Stimulated activated CD8-positive, alpha-beta memory T cell treated with anti-CD3 and anti-CD28 coated beads, Interleukin-15, amount 100 ng/mL, for 48 hours (primary cell): ENCODE data around the gene RIBC2.
"Not testable (repeated sequence)": the region's sequence is repeated elsewhere in the genome, so short reads cannot be mapped to it uniquely, and the experiment has no call there.

Experiments used
- DNase-seq, 2 donors: peaks; one replicate each; pipeline ENCODE4 v3.0.0-alpha.2; 2020; ENCODE audit warnings: low read depth in 2 of 2

RIBC2 gene

DNA sequence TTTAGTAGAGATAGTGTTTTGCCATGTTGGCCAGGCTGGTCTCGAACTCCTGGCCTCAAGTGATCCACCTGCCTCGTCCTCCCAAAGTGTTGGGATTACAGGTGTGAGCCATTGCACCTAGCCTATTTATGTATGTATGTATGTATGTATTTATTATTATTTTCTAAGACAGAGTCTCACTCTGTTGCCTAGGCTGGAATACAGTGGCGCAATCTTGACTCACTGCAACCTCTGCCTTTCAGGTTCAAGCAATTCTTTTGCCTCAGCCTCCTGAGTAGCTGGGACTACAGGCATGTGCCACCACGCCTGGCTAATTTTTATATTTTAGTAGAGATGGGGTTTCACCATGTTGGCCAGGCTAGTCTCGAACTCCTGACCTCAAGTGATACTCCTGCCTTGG lies 35.9 kb downstream of the RIBC2 start:
- not testable (repeated sequence) for DNase-seq

DNA sequence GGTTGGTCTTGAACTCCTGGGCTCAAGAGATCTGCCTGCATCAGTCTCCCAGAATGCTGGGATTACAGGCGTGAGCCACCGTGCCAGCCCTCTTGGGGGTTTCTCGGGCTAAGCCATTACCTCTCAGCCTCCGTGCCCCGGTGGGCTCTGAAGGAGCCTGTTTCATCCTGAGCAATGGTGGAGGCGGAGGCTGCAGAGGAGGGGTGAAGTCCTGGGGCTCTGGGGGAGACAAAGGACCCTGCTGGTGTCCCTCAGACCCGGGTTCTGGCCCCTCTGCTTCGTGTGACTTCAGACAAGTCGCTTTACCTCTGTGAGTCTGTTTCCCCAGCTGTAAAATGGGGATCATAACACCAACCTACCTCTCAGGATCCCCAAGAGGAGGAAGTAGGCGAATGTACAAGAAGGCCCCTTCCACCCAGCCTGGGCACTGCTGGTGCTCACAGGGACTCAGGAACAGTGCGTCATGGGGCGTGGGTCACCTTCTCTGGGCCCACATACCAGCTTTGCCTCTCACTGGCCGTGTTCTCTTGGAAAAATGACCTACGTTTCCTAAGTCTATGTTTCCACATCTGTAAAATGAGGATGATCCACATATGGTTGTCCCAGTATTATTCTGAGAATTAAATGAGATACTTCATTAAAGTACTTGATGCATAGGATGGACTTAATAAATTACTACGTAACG lies 36.8 kb downstream of the RIBC2 start:
- DNase-seq: no peak

DNA sequence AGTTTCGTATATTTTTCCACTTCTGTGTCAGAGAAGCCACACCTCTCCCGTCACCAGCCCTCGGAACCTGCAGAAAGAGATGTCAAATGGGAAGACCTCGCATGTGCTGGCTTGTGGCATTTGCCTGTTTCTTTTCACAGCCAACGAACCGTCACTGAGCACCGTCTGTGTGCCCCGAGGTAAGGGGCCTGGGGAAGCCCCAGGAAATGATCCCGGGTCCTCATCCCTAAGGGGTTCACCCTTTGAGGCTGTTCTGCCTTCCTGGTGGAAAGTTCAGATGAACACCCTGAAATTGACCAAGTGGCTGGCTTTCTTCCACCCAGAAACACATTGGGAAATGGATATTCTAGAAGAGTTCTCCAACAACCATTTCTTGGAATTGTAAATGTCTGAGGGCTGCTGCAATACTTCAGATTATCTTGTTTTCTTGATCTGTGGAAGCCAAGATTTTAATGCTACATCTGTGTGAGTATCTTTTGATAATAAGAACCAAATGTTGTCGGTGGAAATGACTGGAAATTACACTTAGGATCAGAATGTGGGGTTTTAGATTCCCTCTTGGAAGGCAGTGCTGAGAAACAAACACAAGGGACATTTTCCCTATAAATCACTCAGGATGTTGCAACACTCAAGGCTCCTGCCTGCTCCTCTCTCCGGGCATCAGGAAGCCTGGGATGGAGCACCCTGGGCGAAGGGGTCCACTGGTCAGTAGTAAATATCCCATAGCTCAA lies 37.6 kb downstream of the RIBC2 start:
- no peak for DNase-seq

DNA sequence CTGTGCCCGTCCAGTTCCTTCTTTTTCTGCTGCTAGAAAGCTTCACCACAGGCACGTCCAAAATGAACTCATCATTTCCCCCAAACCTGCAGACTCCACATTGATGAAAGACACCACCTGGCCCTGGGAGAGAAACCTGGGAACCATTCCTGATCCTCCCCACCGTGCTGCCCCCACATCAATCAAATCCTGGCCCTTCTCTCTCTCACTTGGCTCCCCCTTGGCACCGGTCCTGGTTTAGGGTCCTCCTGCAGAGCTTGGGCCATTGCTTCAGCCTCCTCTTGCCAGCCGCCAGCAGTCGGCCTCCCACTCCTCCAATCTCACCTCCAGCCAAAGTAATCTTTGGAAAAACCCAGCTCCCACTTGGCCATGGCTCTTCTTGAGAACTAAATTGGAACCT lies 38.5 kb downstream of the RIBC2 start:
- DNase-seq: no peak

DNA sequence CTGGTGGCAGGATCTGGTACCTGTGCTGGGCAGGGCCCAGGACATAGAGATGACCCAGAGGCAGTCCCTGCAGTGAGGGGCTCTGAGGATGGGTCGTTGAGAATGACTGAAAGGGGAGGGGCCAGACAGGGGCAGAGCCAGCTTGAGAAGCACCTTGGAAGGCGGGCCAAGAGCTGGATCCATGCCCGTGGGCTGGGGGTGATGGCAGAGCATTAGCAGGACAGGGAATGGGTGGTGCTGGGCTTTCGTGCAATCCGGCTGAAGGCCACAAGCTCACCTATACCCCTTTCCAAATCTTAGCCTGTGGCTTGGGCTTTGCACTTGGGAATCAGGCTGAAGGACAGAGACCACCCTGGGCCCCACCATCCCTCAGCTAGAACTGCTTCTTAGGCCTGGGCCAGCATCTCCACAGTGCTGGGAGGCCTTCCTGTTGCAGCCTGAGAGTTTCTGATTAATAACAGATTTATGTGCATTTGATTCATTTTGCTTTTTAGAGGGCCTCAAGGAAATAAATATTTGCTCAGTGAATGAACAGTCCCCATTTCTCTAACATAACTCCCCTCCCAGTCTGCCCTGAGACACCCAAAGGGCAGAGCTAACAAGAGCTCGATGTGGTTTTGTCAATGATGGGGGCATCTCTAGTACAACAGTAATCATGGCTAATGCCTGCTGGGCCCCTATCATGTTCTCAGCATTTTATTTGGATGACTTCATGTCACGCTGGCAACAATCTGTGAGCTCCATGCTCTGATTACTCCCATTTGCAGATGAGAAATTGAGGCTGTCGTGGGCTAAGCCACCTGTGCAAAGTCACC lies 39.3 kb downstream of the RIBC2 start:
- no peak for DNase-seq

DNA sequence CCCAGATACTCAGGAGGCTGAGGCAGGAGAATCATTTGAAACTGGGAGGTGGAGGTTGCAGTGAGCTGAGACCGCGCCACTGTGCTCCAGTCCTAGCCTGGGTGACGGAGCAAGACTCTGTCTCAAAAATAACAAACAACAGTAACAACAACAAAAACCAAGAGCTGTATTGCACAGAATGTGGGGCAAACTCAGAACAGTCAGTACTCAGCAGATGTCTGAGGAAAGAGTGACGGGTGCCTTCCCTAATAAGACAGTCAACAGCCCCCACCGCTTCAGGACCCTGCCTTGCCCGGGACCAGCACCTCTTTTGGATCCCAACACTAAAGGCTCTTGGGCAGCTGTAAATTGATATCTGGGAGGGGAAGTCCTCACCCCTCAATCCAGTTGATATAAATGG lies 40.3 kb downstream of the RIBC2 start:
- DNase-seq: no peak

DNA sequence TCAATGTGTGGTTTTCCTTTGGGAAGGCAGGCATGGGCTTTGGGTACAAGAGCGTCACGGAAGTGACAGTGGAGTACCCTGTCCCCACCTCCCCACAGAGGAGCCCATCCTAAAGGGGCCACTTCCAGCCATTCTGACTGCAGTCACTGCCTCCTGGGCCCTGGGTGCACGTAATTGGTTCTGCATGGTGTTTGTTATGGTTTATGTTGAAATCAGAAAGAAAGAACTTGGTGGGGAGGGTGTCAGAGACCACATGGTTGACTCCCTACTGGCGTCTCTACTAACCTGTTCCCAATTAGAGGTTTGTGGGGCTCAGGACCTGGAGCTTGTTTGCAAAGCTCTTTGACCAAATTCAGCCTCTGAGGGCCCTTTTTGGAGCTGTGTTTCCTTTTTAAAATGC lies 40.8 kb downstream of the RIBC2 start:
- no peak for DNase-seq

DNA sequence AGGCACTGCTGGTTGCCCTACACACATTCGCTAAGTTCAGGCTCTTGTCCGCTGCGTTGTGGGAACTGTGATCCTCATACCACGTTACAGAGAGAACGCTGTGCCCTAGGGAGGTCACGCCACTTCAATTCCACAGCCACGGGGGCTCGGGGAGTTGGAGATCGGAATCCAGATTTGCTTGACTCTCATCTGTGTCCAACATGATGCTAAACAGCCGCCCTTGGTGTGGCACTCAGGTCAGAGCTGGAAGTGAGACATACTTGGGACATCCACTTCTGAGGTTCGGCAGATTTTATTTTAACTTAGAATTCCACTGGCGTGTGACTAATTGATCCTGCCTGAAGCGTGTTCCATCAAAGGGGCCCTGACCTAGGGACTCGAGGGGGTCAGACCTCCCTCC lies 41.7 kb downstream of the RIBC2 start:
- no peak for DNase-seq

DNA sequence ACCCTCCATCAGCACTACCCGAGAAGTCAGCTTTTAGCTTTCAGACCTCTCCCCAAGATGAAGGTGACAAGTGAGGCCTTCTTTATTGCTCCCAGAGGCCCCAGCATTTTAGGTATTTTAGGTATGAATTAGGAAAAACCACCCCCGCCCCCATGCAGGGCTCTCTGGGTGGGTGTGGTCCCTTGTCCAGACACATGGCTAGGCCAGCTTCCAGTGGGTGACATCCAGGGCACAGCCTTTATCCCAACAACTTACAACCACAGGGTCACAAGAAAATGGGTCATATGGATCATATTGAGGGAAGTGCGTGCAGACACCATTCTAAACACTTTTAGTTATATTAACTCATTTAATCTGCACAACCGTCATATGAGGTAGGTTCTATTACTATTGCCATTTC lies 42.1 kb downstream of the RIBC2 start:
- no peak for DNase-seq

DNA sequence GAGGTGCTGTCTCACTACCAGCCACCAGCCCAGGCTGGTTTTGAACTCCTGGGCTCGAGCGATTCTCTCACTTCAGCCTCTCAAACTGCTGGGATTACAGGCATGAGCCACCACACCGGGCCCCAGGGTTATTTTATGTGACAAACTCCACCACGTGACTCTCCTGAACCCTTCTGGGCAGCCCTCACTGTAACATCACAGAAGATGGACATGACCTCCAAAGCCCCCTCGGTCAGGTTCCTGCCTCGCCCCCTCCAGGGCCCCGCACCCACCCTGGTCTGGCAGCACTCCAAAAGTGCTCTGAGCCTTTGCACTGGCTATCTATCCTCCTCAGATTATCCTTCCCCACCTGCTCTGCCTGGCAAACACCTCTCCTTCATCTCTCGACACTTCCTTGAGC lies 43.3 kb downstream of the RIBC2 start:
- no peak for DNase-seq

DNA sequence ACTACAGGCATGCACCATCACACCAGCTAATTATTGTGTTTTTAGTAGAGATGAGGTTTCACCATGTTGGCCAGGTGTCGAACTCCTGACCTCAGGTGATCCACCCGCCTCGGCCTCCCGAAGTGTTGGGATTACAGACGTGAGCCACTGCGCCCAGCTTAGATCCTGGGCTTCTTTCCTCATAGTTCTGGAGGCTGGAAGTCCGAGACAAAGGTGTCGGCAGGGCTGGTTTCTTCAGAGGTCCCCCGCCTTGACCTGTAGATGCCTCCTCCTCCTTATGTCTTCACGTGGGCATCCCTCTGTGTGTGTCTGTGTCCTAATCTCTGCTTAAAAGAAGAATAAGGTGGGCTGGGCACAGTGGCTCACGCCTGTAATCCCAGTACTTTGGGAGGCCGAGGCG lies 45.0 kb downstream of the RIBC2 start:
- no peak for DNase-seq

DNA sequence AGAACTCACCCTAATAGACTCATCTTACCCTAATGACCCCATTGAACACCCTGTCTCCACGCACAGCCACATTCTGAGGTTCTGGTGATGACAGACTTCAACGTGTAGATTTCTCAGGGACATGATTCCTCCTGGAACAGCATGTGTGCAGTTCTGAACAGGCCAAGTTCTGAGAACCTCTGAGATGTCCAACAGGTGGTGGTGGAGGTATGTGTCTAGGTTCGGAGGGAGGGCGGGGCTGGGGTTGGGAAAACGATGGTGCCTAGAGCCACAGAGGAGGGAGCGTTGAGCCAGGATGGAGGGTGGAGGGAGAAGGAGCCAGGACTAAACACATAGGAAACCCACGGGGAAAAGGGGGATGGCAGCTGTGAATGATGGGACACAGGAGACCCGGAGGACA lies 45.7 kb downstream of the RIBC2 start:
- no peak for DNase-seq

DNA sequence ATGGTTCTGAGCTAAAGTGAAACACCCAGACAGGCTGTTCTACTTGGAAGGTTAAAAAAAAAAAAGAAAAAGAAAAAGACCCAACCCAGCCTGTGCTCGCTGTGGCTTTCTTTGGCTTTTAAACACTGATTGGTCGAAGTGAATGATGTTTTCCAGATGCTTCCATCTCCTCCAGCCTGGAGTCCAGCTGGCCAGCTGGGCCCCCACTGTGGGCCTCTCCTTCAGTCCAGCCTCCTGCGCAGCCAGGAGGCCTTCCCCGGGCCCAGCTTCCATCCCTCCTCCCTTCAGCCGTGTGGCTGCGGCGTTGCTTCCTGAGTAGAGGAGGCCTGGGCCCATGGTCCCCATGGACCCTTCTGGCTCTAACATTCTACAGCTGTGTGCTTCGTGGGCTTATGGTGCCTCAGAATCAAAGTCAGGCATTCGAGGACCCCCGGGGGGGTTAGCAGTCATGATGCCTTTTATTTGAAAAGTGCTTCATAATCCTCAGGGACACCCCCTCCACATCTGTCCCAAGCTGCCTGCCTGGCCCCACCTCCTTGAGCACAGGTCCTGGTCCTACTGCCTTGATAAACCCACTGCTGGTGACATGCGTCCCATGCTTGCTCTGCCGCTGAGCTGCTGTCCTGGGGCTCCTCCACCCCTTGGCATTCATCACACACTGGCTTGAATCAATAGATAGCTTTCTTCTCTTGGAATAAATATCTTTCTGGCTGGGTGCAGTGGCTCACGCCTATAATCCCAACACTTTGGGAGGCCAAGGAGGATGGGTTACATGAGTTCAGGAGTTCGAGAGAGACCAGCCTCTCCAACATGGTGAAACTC lies 47.0 kb downstream of the RIBC2 start:
- DNase-seq: no peak

DNA sequence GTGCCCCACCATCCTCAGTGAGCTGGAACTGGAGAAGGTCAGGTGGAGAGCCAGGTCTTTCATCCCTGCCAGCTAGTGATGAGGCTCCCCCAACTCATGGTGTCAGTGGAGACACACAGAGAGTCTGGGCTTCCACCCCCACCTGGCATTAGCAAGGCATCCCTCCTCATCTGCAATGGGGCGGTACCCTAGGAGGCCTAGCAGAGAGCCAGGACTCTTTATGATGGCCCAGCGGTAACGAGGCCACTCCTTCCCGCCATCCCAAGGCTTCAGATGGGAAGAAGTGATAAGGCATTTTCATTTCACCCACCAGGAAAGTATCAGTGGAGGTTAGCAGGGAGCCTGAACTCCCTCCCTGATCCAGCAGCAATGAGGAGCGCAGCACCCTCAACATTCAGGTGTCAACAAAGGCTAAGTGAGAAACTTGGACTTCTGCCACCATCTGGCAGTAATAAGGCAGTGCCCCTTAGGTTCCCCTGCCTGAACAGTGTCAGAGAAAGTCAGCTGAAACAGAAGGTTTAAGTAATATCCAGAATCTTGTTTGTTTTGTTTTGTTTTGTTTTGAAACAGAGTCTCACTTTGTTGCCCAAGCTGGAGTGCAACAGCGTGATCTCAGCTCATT lies 48.7 kb downstream of the RIBC2 start:
- DNase-seq: no peak

DNA sequence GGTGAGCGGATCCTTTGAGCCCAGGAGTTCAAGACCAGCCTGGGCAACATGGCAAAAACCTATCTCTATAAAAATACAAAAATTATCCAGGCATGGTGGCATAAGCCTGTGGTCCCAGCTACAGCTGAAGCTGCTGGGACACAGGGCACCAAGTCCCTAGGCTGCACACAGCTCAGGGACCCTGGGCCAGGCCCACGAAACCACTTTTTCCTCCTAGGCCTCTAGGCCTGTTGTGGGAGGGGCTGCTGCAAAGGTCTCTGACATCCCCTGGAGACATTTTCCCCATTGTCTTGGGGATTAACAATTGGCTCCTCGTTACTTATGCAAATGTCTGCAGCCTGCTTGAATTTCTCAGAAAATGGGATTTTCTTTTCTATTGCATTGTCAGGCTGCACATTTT lies 50.2 kb downstream of the RIBC2 start:
- DNase-seq: not testable (repeated sequence)

DNA sequence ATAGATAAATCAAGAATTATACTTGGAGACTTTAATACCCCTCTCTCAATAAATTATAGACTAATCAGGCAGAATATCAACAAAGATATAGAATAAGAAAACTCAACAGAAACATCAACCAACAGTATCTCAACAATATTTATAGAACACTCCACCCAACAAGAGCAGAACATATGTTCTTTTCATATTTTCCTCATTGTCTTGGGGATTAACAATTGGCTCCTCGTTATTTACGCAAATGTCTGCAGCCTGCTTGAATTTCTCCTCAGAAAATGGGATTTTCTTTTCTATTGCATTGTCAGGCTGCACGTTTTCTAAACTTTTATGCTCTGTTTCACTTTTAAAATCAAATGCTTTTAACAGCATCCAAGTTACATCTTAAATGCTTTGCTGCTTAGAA lies 52.1 kb downstream of the RIBC2 start:
- DNase-seq: no peak

DNA sequence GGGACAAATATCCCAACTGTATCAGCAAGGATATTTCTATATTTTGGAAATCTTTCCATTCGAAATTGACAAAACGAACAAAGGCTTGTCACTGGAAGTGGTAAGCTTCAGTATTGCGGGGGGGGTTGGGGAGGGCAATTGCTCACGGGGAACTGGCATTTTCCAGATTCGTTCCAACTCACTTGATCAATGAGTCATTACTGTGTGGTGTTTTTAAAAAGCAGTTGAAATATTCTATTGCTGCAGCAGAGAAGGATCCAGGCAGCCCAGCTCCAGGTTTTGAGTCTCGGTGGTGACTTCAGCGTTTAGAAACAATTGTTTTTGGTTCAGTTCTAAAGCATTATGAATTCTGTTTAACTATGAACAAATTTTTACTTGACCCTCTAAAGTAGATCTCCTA lies 55.4 kb downstream of the RIBC2 start:
- no peak for DNase-seq

DNA sequence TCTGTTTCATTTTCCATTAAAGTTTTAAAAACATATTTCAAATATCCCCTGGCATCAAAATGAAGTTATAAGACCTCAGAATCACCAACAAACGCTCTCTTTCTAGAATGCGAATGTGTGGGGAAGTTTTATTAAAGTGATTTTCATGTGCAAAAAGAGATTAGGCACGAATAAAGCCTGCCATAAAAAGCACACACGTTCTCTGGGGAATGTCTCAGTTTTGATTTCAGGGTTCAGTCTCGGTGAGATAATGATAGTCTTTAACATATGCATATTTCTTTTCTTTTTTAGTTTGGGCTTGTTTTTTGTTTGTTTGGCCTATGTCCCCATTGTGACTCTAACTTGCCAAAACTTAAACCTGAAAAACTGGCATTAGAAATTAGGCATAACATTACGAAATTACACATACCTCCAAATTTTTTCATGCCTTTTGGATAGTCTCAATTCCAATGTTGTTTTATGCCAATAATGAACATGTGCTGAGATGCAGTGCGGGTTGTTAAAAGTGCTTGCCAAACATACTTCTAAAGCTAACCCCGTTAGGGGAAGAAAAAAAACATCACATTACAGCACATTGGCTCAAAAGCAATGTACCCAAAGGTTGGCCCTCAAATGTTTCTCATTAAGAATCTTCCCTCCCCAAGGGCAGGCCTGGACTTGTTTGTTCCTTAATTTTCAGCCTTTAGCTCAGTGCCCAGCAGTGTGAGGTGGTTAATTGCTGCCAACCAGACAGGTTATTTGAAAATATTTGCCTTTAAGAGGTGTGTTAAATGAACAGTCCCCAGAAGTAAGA lies 56.0 kb downstream of the RIBC2 start:
- no peak for DNase-seq

DNA sequence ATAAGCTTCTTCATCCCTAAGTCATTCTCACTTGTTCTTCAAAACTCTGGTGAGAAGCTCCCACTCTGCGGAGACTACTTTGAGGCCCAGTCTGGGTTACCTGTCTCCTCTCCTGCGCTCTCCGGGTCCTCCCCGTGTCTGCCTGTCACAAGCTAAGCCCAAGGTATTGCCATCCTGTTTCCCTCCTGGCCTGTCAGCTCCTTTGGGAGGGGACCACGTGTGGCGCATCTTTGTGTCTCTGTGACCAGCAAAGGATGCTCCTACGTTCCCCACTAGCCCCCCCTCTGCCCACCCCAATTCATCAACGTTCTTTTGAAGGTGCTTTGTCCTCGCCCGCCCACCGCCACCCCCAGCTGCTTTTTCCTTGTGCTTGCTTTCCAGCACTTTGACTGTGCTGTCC lies 57.4 kb downstream of the RIBC2 start:
- DNase-seq: no peak

DNA sequence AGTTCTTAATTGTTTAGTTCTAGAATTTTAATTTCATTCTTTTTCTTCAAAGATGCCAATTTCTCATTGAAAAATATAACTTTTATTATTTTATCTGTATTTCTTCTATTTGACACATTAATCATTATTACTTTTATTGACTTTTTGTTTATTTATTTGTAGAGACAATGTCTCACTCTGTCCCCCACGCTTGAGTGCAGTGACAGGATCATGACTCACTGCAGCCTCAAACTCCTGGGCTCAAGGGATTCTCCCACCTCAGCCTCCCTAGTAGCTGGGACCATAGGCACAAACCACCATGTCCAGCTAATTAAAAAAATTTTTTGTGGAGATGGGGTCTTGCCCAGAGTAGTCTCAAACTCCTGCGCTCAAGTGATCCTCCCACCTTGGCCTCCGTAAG lies 58.9 kb downstream of the RIBC2 start:
- no peak for DNase-seq
